ENCODE data around the gene REXO4.
"Not testable (repeated sequence)": the region's sequence is repeated elsewhere in the genome, so short reads cannot be mapped to it uniquely, and the experiment has no call there.

REXO4 gene

DNA sequence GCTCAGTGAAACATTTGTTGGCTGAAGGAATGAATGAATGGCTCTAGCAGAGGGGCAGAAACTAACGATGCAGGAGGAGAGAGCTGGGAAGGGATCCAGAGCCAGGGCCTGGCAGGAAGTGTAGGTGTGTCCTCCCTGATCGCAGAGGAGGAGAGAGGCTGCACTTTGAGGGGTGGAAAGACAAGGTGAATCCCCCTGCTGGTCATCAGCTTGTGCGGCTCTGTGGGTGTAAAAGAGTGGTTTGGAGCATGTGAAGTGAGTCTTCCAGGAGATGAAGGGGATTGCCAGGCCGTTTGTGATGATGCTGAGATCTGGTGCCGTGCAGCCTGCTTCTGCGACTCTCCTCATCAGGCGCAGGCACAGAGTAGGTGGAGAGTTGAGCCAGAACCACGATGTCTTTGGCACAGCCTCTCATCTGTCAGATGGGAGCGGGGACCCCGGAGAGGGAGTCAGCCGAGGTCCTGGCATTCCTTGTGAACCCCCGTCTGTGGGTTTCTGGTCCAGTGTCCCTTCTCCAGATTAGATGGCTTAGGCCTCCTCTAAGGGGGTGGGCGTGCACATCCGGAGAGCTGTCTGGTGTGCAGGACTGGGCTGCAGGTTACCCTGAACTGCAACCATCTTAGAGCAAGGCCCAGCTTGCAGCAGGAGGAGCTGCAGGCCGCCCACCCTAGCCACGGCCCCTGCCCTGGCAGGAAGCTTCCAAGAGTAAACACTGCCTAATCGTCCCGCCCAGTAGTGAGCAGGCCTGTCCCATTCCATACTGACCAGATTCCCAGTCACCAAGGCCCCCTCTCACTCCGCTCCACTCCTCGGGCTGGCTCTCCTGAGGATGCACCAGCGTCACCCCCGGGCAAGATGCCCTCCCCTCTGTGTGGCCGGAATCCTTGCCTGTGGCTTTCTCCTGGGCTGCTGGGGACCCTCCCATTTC lies 4.1 kb upstream of the REXO4 start, which contains the start of gene ADAMTS13:
Gene ADAMTS13 (plus strand): TSS at position 753 of the 928 bp plus-strand sequence. CDS start 77 bp downstream, at position 830.
- DNase-seq (ENCODE audit: low read depth in 1 of 2, low spot score in 1 of 2) = no peak

DNA sequence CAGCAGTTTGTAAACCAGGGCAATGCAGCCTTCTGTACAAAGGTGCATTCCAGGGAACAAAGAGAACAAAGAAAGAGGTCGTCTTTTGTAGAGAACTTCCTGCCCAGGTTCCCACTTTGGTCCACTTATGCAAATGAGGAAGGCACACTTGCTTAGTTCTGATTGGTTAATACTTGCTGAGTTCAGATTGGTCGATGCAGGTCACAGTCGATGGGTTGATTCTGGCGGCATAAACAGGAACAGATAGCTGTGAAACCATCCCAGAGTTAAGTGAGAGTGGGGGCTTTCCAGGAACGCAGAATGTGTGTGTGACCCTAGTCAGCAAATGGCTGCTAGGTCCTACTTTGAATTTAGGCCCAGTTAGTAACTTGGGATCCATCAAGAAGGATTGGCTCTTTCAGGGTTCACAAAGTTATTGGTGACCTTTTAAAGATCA lies 2.6 kb upstream of the REXO4 start:
- no peak for DNase-seq (ENCODE audit: low read depth in 1 of 2, low spot score in 1 of 2)

DNA sequence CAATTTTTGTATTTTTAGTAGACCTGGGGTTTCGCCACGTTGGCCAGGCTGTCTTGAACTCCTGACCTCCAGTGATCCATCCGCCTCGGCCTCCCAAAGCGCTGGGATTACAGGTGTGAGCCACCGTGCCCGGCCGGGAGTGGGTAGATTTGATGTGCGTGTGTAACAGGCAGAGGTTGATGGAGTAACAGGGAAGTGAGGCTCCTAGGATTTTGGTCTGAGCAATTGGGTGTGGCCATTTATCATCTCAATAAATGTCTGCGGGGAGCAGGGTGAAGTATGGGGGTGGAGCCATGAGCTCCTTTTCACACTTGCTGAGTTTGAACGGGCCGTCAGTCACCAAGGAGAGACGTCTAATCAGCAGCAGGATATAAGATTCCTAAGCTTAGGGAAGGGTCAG lies 1.2 kb upstream of the REXO4 start:
- DNase-seq (ENCODE audit: low read depth in 1 of 2, low spot score in 1 of 2) = no peak

DNA sequence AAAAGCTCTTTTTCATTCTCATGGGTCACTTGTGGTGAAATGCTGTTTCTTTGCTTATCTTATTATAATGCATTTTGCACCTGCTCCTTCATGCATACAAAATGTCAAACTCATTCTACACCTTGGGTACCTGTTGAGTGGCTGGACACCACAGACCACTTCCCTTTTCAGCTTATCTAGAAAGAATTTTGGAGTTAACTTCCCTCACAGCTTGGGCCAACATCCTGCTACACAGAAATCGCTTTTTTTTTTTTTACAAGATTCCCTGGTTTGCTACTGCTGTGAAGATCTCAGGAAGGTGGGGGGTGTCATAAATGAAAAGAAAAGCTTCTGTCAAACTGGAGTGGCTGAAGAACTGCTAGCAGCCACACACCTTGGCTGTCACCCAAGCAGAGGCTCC lies 2.6 kb downstream of the REXO4 start:
- no peak for DNase-seq (ENCODE audit: low read depth in 1 of 2, low spot score in 1 of 2)

DNA sequence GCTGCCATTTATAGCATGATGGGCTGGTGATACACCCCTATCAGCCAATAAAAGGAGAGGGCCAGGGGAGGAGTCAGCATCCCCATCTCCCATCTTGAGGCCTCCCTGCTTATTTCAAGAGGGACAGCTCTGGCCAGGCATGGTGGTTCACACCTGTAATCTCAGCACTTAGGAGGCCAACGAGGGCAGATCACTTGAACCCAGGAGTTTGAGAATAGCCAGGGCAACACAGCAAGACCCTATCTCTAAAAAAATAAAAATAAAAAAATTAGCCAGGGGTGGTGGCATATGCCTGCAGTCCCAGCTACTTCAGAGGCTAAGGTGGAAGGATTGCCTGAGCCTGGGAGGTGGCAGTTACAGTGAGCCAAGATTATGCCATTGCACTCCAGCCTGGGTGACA lies 9.8 kb downstream of the REXO4 start:
- DNase-seq (ENCODE audit: low read depth in 1 of 2, low spot score in 1 of 2) = no peak

DNA sequence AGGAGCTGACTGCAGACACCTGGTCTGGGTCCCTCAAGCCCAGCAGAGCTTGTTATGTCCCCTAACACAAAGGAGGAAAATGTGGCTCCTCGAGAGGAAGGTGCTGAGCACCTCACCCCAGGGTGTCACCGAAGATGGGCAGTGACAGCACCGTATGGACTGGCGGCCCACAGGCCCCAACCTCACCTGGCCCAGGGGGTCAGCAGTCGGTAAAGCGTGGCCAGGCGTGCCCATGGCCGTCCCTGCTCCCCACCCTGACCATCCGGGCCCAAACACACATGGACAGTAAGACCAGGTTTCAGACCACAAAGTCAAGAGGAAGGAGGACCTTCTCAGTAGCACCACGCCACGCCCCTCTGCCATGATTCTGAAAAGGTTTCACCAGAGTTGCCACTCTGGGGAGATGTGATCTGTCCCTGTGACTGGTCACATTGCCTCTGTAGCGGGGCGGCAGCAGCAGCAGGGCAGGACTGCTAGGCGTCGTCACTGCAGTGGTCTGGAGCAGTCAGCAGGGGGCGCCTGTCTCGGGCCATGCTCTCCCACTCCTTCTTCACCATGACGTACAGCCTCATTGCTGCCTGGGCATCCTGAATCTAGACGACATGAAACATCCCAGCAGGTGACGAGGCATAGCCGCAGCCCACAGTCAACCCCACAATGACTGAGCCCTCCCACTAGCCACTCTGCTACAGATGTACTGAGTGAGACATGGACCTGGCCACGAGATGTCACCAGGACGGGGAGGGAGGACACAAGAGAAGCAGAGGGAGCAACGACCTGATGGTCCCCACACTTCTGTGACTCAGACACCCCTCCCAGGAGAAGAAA lies 11.1 kb downstream of the REXO4 start:
- DNase-seq (ENCODE audit: low read depth in 1 of 2, low spot score in 1 of 2) = peak; percentile 63 to 69

DNA sequence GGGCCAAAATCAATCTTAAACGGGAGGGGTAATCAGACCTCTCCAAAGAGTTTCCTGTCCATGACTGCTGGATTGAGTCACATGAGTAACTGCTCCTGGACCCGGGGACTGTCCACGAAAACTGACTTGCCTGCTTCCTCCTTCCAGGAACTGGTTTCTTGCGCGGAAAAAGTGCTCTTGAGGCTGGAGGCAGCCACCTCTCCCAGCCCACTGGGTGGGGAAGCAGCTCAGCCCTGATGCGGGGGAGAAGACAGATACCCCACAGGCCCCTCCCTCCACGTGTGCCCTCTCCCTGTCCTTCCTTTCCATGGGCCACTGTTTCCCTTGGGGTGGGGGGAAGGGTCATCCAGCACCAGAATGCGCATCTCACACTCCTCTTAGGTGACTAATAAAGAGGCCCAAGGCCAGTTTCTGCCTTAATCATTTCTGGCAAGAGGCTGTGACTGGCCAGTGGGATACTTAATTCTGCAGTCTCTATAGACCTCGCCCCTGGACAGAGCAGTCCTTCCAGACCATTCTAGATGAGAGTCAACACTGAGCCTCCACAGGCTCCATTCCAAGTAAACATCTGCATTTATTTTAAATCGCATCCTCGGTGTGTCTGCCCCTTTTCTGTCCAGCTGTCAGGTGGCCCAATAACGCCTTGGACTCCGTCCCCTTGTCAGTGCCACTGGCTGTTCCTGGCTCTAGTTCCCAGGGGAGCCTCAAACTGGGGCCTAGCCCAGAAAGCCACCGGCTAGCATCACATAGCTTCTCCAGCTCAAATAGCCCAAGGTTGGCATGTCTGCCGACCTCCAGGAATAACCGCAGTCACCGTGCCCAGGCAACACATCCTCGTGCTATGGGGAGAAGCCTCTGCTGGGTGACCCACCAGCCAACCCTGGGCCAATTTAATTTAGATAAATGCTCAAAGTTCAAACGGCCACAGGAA lies 12.0 kb downstream of the REXO4 start:
- no peak for DNase-seq (ENCODE audit: low read depth in 1 of 2, low spot score in 1 of 2)

DNA sequence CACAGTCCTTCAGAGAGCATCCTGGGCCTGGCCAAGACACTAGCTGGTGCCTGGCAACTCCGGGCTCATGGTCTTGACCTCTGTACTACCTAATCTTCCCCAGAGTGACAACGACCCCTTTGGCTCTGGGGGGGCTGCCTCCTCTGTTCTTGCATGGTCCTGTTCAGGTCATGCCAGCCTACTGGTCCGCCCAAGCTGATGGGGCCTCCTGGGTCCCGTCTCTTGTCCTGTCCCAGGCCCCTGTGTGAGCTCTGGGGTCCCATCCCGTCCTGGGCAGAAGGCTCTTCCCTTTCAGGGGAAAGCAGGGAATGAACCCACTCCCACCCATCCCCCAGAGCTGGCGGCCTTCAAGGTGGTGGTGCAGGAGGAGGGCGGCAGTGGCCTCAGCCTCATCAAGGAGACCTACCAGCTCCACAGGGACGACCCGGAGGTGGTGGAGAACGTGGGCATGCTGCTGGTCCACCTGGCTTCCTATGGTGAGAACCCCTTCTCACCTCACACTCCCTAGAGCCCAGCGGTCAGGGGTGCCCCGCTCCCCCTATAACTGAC lies 13.3 kb downstream of the REXO4 start:
- DNase-seq (ENCODE audit: low read depth in 1 of 2, low spot score in 1 of 2) = no peak

DNA sequence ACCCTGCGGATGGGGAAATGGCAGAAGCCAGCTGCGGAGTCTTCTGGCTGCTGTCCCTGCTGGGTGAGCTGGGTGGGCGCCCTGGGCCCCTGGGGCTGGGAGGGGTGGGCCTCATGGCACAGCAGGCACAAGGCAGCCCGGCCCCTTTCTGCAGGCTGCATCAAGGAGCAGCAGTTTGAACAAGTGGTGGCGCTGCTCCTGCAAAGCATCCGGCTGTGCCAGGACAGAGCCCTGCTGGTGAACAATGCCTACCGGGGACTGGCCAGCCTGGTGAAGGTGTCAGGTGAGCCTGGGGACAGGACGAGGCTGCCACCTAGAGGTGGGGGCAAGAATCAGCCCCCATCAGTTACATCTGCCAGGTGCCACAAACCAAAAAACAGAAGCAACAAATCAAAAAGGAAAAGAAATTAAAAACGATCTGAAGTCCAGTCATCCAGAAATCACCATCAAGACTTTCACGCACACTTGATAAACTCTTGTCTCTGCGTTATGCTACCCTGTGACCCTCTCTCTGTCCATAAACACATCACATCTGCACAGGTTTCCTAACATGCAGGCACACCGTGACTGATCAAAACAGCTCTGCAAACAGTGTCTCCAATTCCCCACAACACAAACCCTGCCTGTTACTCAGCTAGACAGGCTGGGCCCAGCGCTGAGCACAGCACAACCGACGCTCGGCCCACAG lies 13.9 kb downstream of the REXO4 start:
- peak; percentile 35 to 39 for DNase-seq (ENCODE audit: low read depth in 1 of 2, low spot score in 1 of 2)

DNA sequence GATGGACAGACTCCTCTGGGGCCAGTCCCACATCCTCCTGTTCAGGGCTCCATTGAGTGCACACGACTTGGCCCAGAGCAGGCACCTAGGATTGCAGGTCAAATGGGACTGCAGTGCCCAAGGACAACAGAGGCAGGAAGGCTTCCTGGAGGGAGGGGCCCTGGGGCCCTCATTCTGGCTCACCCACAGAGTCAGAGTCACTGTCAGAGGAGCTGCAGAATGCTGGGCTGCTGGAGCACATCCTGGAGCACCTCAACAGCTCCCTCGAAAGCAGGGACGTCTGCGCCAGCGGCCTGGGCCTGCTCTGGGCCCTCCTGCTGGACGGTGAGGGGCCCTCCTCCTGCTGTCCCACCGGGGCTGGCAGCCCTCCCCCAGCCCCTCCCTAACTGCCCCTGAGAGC lies 15.1 kb downstream of the REXO4 start:
- no peak for DNase-seq (ENCODE audit: low read depth in 1 of 2, low spot score in 1 of 2)

DNA sequence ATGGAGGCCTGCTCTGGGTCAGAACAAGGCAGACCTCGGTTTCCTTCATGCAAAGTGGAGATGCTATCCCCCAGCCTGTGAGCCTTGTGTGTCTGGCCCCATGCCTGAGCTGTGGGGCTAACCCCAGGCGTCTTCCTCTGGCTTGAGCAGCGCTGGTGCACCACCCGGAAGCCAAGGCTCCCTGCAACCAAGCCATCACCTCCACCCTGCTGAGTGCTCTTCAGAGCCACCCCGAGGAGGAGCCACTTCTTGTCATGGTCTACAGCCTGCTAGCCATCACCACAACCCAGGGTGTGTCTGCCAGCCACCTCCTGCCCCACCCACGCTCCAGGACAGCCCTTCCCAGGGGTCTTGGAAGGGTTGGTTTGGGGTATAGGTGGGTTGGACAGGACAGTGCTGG lies 16.2 kb downstream of the REXO4 start:
- no peak for DNase-seq (ENCODE audit: low read depth in 1 of 2, low spot score in 1 of 2)

DNA sequence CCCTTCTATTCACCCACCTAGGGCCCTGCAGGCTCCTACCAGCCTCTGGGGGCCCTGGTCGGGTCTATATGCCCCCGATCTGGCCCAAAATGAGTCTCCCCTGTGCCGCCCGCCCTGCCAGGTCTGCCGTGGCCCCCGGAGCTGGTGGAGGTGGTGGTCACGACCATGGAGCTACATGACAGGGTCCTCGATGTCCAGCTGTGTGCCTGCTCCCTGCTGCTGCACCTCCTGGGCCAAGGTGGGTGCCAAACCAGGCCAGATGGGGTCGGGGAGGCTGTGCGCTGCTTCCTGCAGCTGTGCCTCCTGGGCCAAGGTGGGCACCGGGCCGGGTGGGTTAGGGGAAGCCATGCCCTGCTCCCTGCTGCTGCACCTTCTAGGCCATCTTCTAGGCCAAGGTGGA lies 17.5 kb downstream of the REXO4 start:
- no peak for DNase-seq (ENCODE audit: low read depth in 1 of 2, low spot score in 1 of 2)

DNA sequence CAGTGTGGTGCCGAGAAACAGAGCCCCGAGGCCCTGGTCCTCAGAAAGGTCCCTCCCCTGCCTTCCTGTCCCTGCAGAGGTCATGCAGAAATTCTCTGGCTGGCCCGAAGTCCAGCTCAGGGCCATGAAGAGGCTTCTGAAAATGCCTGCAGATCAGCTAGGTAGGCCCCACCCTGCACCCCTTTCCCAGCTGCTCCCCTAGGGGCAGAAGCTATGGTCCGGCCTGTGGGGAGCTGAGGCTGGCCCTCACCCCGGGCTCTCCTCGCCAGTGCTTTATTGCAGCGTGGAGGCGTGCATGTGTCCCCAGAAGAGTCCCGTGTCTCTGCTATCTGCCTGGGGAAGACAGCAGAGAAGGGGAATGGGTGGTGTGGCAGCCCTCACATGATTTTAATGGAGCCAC lies 19.9 kb downstream of the REXO4 start:
- DNase-seq (ENCODE audit: low read depth in 1 of 2, low spot score in 1 of 2) = no peak

DNA sequence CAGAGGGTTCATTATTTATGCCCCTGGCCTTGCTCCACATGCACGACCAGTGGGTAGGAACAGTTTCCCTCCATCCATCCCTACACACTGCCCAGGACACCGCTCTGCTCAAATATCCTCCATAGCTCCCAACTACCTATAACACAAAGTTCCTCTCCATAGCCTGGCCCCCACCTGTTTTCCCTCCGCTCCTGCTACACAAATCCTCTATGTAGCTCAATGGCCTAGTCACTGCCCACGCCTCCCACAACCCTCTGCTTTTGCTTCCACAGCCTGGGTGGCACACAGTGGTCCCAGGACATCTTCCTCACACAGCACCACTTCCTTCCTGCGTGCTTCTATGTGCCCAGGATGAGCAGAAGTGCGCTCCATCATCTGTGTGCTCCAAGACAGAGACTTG lies 20.4 kb downstream of the REXO4 start:
- no peak for DNase-seq (ENCODE audit: low read depth in 1 of 2, low spot score in 1 of 2)

DNA sequence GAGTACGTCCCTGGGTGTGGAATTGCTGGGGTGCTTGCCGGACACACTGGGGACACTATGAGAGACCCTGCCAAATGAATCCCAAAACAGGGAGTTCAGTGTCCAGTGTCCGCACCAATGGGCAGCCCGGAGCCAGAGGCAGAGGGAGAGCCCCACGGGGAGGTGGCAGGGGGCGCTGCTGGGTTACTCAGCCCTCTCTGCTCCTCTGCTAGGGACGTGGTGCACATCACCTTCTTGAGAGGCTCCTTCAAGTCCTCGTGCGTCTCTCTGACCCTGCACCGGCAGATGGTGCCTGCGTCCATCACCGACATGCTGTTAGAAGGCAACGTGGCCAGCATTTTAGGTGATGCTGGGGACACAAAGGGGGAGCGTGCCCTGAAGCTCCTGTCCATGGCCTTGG lies 20.9 kb downstream of the REXO4 start:
- DNase-seq (ENCODE audit: low read depth in 1 of 2, low spot score in 1 of 2) = no peak

DNA sequence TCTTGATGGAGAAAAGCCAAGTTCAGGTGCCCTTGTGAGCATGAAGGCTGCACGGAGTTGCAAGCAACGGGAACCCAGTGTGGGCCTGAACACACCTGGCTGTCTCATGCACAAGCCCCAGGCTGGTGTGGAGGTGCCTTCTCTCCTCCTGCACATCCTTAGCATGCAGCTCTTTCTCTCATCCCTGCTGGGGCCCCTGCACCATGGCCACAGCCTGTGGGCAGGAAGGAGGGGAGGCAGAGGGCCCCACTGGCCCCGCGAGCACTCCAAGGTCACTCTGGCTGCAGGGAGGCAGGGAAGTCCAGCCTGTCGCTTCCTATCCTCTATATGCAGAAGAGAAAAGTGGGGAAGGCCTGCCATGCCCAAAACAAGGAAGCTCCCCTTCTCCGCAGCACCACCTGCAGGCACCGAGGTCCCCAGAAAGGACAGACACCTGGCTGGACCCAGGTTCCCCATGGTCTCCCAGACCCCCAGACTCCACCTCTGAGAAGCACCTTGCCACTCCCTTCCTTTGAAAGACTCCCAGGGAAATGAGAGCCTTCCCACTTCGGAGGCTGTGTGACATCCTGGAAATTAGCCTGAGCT lies 23.0 kb downstream of the REXO4 start:
- no peak for DNase-seq (ENCODE audit: low read depth in 1 of 2, low spot score in 1 of 2)

DNA sequence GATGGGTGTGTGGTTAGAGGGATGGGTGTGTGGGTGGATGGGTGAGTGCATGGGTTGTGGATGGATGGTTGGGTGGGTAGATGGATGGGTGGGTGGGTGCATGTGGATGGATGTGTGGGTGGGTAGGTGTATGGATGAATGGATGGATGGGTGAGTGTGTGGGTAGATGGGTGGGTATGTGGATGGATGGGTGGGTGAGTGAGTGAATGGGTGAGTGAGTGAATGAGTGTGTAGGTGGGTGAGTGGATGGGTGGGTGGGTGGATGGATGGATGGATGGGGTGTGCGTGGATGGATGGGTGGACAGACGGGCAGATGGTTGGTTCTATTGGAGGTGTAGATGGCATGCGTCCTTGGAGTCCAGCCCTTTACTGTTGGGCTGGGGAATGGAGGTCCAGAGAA lies 24.4 kb downstream of the REXO4 start:
- no peak for DNase-seq (ENCODE audit: low read depth in 1 of 2, low spot score in 1 of 2)

DNA sequence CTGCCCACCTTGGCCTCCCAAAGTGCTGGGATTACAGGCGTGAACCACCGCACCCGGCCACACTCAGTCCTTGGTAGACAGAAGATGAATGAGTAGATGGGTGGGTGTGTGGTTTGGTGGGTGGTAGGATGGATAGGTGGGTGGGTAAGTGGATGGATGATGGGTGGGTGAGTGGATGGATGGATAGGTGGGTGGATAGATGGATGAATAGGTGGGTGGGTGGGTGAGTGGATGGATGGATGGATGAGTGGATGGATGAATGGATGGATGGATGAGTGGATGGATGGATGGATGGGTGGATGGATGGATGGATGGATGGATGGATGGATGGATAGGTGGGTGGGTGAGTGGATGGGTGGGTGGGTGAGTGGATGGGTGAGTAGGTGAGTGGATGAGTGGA lies 25.5 kb downstream of the REXO4 start:
- DNase-seq (ENCODE audit: low read depth in 1 of 2, low spot score in 1 of 2) = not testable (repeated sequence)

DNA sequence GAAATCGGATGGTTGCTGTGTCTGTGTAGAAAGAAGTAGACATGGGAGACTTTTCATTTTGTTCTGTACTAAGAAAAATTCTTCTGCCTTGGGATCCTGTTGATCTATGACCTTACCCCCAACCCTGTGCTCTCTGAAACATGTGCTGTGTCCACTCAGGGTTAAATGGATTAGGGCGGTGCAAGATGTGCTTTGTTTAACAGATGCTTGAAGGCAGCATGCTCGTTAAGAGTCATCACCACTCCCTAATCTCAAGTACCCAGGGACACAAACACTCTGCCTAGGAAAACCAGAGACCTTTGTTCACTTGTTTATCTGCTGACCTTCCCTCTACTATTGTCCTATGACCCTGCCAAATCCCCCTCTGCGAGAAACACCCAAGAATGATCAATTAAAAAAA lies 26.4 kb downstream of the REXO4 start:
- DNase-seq (ENCODE audit: low read depth in 1 of 2, low spot score in 1 of 2) = not testable (repeated sequence)

DNA sequence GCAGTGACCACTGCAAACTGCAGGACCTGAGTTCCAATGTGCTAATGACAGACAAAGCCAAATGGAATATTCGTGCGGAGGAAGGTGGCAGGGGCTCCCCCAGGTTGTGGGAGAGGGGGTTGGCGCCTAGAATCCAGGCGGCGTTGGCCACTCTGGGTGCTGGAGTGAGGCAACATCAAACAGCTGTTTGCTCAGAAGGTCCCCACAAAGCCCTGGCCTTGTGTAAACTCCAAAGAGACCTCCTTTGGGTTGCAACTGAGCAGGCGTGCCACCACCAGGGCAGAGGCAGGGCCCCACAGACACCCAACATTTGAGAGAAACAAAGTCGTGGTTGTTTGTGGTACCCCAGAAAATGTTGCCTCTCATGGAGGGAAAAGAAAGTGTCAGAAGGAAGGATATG lies 27.1 kb downstream of the REXO4 start:
- no peak for DNase-seq (ENCODE audit: low read depth in 1 of 2, low spot score in 1 of 2)

All from activated CD4-positive, alpha-beta T cell treated with anti-CD3 and anti-CD28 coated beads, Interleukin-2, amount 50 U/mL, for 24 hours (primary cell).